OCI-LY7 (cell line): ENCODE measurements around the gene PTP4A1.

Source experiments
- EZH2phosphoT487 ChIP-seq: fragments of 200-600 bp; sonication (generic); IDR thresholded peaks from 2 replicates; pipeline ENCODE4 v1.6.1; 2018; ENCODE audit warnings: low read depth, borderline replicate concordance, mild to moderate bottlenecking, mixed run types, antibody characterized with exemption, low read length, moderate library complexity, mixed read lengths
- TF ChIP-seq, protein P1 (sequence below): fragments of 200-600 bp; sonication (generic); conservative IDR thresholded peaks from 2 replicates; pipeline ENCODE4 v1.5.1; 2014; ENCODE audit warnings: mild to moderate bottlenecking, antibody characterized with exemption, low read length, moderate library complexity, mixed read lengths

DNA sequence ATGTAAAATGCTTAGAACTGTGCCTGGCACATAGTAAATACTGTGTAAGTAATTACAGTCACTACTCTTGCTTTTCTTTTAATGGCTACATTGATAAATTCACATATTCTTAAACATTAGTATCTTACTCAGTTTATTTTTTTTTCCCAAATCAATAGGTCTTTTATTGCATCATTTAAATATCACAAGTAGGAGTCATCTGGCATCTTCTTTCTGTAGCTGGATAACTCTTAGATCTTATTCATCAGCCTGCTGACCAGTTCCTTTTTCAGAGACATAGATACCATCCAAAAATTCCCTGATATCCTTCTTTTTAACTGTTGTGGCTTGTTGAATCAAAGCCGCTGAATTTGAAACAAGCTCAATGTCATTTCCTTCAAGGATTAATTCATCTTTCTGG is 43.3 kb downstream of the PTP4A1 start:
- TF ChIP-seq, protein P1, sequence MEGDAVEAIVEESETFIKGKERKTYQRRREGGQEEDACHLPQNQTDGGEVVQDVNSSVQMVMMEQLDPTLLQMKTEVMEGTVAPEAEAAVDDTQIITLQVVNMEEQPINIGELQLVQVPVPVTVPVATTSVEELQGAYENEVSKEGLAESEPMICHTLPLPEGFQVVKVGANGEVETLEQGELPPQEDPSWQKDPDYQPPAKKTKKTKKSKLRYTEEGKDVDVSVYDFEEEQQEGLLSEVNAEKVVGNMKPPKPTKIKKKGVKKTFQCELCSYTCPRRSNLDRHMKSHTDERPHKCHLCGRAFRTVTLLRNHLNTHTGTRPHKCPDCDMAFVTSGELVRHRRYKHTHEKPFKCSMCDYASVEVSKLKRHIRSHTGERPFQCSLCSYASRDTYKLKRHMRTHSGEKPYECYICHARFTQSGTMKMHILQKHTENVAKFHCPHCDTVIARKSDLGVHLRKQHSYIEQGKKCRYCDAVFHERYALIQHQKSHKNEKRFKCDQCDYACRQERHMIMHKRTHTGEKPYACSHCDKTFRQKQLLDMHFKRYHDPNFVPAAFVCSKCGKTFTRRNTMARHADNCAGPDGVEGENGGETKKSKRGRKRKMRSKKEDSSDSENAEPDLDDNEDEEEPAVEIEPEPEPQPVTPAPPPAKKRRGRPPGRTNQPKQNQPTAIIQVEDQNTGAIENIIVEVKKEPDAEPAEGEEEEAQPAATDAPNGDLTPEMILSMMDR: no peak
- no peak for TF ChIP-seq EZH2phosphoT487
